A673 (cell line): ENCODE results near the gene CHST12.

Experiments used
- CTCF ChIP-seq: fragments of 300-800, 200-600 bp; sonication (generic); conservative IDR thresholded peaks from 2 replicates; pipeline ENCODE4 v1.5.1; 2017; ENCODE audit warnings: low read depth, mild to moderate bottlenecking, antibody characterized with exemption, low read length, moderate library complexity, mixed read lengths
- EZH2 ChIP-seq: fragments of 200-600 bp; sonication (generic); IDR thresholded peaks from 2 replicates; pipeline ENCODE4 v1.6.1; 2017; ENCODE audit warnings: borderline replicate concordance, low read depth, mild to moderate bottlenecking, mixed read lengths, antibody characterized with exemption, low read length; ENCODE audit not compliant: poor library complexity, severe bottlenecking

- no peak for TF ChIP-seq CTCF
- no peak for TF ChIP-seq EZH2
Measured at GRCh38 chr7:2359610-2360009, 43.8 kb upstream of the CHST12 start.
